Retinal pigment epithelial cell (primary cell): Measurements from ENCODE around the gene SLC9A9.

Source experiments
- DNase-seq: peaks from one replicate; pipeline ENCODE4 v3.0.0-alpha.2; 2010; ENCODE audit warnings: low read depth
- H3K4me3 ChIP-seq: 2 replicates; pipeline ENCODE4 v1.5.1; 2011; ENCODE audit warnings: mild to moderate bottlenecking, low read length, control low read depth, moderate library complexity
- CTCF ChIP-seq: conservative IDR thresholded peaks from 2 replicates; pipeline ENCODE4 v1.5.1; 2011; ENCODE audit warnings: low read depth, low read length, control low read depth, inconsistent platforms

Gene SLC9A9

GRCh38 chr3:143266511-143266910 is 581.8 kb downstream of the SLC9A9 start:
- DNase-seq, result no peak
- no peak for TF ChIP-seq CTCF
- H3K4me3 ChIP-seq, result no peak overlapping the region

GRCh38 chr3:143265501-143266070 is 582.7 kb downstream of the SLC9A9 start:
- H3K4me3 ChIP-seq, result no peak overlapping the region
- DNase-seq, result no peak
- no peak for TF ChIP-seq CTCF

- no peak for TF ChIP-seq CTCF
- H3K4me3 ChIP-seq, result no peak overlapping the region
- no peak for DNase-seq
Measured at GRCh38 chr3:143263852-143264513, 584.3 kb downstream of the SLC9A9 start.

- H3K4me3 ChIP-seq, result no peak overlapping the region
- DNase-seq, result no peak
- no peak for TF ChIP-seq CTCF
Measured at GRCh38 chr3:143261848-143262247, 586.4 kb downstream of the SLC9A9 start.

- no peak for TF ChIP-seq CTCF
- DNase-seq, result no peak
- no peak overlapping the region for H3K4me3 ChIP-seq
Measured at GRCh38 chr3:143258692-143259091, 589.6 kb downstream of the SLC9A9 start.

- no peak for DNase-seq
- no peak overlapping the region for H3K4me3 ChIP-seq
- TF ChIP-seq CTCF, result no peak
Measured at GRCh38 chr3:143256416-143256815, 591.9 kb downstream of the SLC9A9 start.

- TF ChIP-seq CTCF, result no peak
- DNase-seq, result no peak
- no peak overlapping the region for H3K4me3 ChIP-seq
Measured at GRCh38 chr3:143255739-143256138, 592.5 kb downstream of the SLC9A9 start.
